Activated naive CD4-positive, alpha-beta T cell treated with anti-CD3 and anti-CD28 coated beads, Interleukin-2, amount 50 U/mL, for 72 hours (primary cell): Measurements from ENCODE around the gene OR2H2. TPM values are rescaled to one million over a fixed set of nuclear protein-coding genes. Genes with fewer than 3 reads are reported as not detected.

Source experiments
- ATAC-seq, 2 donors: fragments of 150-1000 bp; cut with Tn5 transposase; 2 replicates each; pipeline ENCODE4 v1.10.0; 2021; ENCODE audit warnings: mild to moderate bottlenecking in 2 of 2, moderate library complexity in 2 of 2
- DNase-seq, 2 donors: peaks; one replicate each; pipeline ENCODE4 v3.0.0; 2021 to 2022; ENCODE audit warnings: low spot score in 2 of 2
- H3K27ac Mint-ChIP-seq, 2 donors: one replicate each; pipeline ENCODE4 v1.8.0; 2022; ENCODE audit warnings: mild to moderate bottlenecking in 2 of 2, mixed read lengths in 2 of 2
- H3K36me3 Mint-ChIP-seq, 2 donors: one replicate each; pipeline ENCODE4 v1.8.0; 2022; ENCODE audit warnings: mixed read lengths in 2 of 2
- H3K9me3 Mint-ChIP-seq, 2 donors: one replicate each; pipeline ENCODE4 v1.8.0; 2022; ENCODE audit warnings: mixed read lengths in 2 of 2
- total RNA-seq, 2 donors: library from RNA; stranded (reverse); gene quantifications; one replicate each; pipeline ENCODE4 v1.2.3, GENCODE V29; 2022

The OR2H2 gene
- total RNA-seq, 2 donors from 2014 or later = not detected

- ATAC-seq (no peak), DNase-seq (no peak)
- no peaks in the 10 kb centered on the region for H3K36me3 Mint-ChIP-seq
- no peaks in the 10 kb centered on the region for H3K9me3 Mint-ChIP-seq
- H3K27ac Mint-ChIP-seq = no peak overlapping the region
Observed at GRCh38 chr6:29637247-29637646, 52.3 kb downstream of the OR2H2 start.

Other genes starting within 250 kb of the OR2H2 start
- gene OR5V1, start 216.3 kb upstream of the OR2H2 start, total RNA-seq = not detected
- gene OR12D3, start 209.8 kb upstream of the OR2H2 start, total RNA-seq = not detected
- not detected for gene OR12D2, start 189.5 kb upstream of the OR2H2 start, total RNA-seq
- not detected for gene OR12D1, start 170.2 kb upstream of the OR2H2 start, total RNA-seq
- gene OR10C1, start 145.8 kb upstream of the OR2H2 start, total RNA-seq = not detected
- not detected for gene OR11A1, start 128.1 kb upstream of the OR2H2 start, total RNA-seq
- gene OR2H1, start 128.0 kb upstream of the OR2H2 start, total RNA-seq = not detected
- gene MAS1L, start 97.2 kb upstream of the OR2H2 start, total RNA-seq = not detected
- gene UBD, start 25.4 kb upstream of the OR2H2 start, total RNA-seq = under 1 TPM in 1 of 2 donors, not detected in 1; 0.54 TPM
- gene GABBR1, start 48.1 kb downstream of the OR2H2 start, total RNA-seq = 10 to 100 TPM; 21.7 to 25.3 TPM
- gene MOG, start 72.0 kb downstream of the OR2H2 start, total RNA-seq = not detected
- 1 to 10 TPM in 1 of 2 donors, not detected in 1; 5.9 TPM for gene ZFP57, start 96.0 kb downstream of the OR2H2 start, total RNA-seq
- 100 to 1,000 TPM; 220 to 504 TPM for gene HLA-F, start 138.3 kb downstream of the OR2H2 start, total RNA-seq
- gene HLA-G, start 242.7 kb downstream of the OR2H2 start, total RNA-seq = under 1 TPM in 1 of 2 donors, not detected in 1; 0.91 TPM